PC-3 (cell line): ENCODE measurements around the gene PCNX3. TPM values are rescaled to one million over a fixed set of nuclear protein-coding genes. Genes with fewer than 3 reads are reported as not detected.

Experiments
- ATAC-seq: fragments of 200-7000 bp; cut with Tn5 transposase; 2 replicates; pipeline ENCODE4 v1.9.1; 2020; ENCODE audit warnings: mild to moderate bottlenecking, moderate library complexity
- BruUV-seq: library from RNA; stranded (reverse); fragments of 400-500 nt; replicated peaks from 2 replicates; lab custom pipeline; 2021; lab: Mats Ljungman, UMichigan
- CTCF ChIA-PET: fragments of 300-600 bp; sonication (Branson Sonifier 250); formaldehyde crosslinking; loops from one replicate; lab custom pipeline; 2022; ENCODE audit warnings: antibody characterized with exemption; lab: Charles Lee
- POLR2A ChIA-PET: fragments of 300-600 bp; sonication (Branson Sonifier 250); formaldehyde crosslinking; loops from one replicate; lab custom pipeline; 2022; ENCODE audit warnings: antibody characterized with exemption; ENCODE audit not compliant: unreplicated experiment; lab: Charles Lee
- DNase-seq: peaks from one replicate; pipeline ENCODE4 v3.0.0-alpha.2; 2015
- H2AFZ ChIP-seq: fragments of 300-600 bp; sonication (generic); 2 replicates; pipeline ENCODE4 v1.6.0; 2016; ENCODE audit warnings: antibody characterized with exemption, low read length
- H3F3A ChIP-seq: fragments of 300-600 bp; sonication (generic); one replicate; pipeline ENCODE4 v1.6.0; 2017; ENCODE audit warnings: antibody characterized with exemption, low read length, control low read depth, mild to moderate bottlenecking; ENCODE audit not compliant: unreplicated experiment
- H3K27ac ChIP-seq: fragments of 300-600 bp; sonication (generic); 2 replicates; pipeline ENCODE4 v1.5.1; 2016; ENCODE audit warnings: mild to moderate bottlenecking, low read length
- H3K27me3 ChIP-seq: fragments of 300-600 bp; sonication (generic); 2 replicates; pipeline ENCODE4 v1.6.1; 2016; ENCODE audit warnings: low read length, mixed read lengths
- H3K36me3 ChIP-seq: fragments of 300-600 bp; sonication (generic); 2 replicates; pipeline ENCODE4 v1.6.1; 2016; ENCODE audit warnings: low read depth, mixed run types, low read length, mixed read lengths
- H3K4me1 ChIP-seq: fragments of 300-600 bp; sonication (generic); 2 replicates; pipeline ENCODE4 v1.5.1; 2016; ENCODE audit warnings: low read length; ENCODE audit not compliant: insufficient read depth
- H3K4me2 ChIP-seq: fragments of 300-600 bp; sonication (generic); 2 replicates; pipeline ENCODE4 v1.6.0; 2016; ENCODE audit warnings: low read length
- H3K4me3 ChIP-seq: fragments of 300-600 bp; sonication (generic); 2 replicates; pipeline ENCODE4 v1.5.1; 2016; ENCODE audit warnings: mild to moderate bottlenecking, low read length, mixed read lengths
- H3K79me2 ChIP-seq: fragments of 300-600 bp; sonication (generic); 2 replicates; pipeline ENCODE4 v1.6.1; 2017; ENCODE audit warnings: low read length, mixed read lengths
- H3K9ac ChIP-seq: fragments of 300-600 bp; sonication (generic); 2 replicates; pipeline ENCODE4 v1.6.0; 2016; ENCODE audit warnings: mild to moderate bottlenecking, low read length
- H3K9me2 ChIP-seq: fragments of 300-600 bp; sonication (generic); replicated peaks from 2 replicates; pipeline ENCODE4 v1.6.1; 2016; ENCODE audit warnings: mixed run types, low read length, mixed read lengths
- H3K9me3 ChIP-seq: fragments of 300-600 bp; sonication (generic); 2 replicates; pipeline ENCODE4 v1.6.1; 2016; ENCODE audit warnings: low read length, mixed read lengths
- H4K20me1 ChIP-seq: fragments of 300-600 bp; sonication (generic); 2 replicates; pipeline ENCODE4 v1.6.1; 2016; ENCODE audit warnings: low read length, mixed read lengths
- CTCF ChIP-seq: fragments of 300-600 bp; sonication (generic); conservative IDR thresholded peaks from 2 replicates; pipeline ENCODE4 v1.5.1; 2017; ENCODE audit warnings: antibody characterized with exemption, low read depth, mild to moderate bottlenecking, low read length
- EZH2 ChIP-seq: fragments of 300-600 bp; sonication (generic); IDR thresholded peaks from one replicate; pipeline ENCODE4 v1.6.1; 2017; ENCODE audit warnings: antibody characterized with exemption, mild to moderate bottlenecking, low read length; ENCODE audit not compliant: unreplicated experiment
- EZH2phosphoT487 ChIP-seq: fragments of 300-600 bp; sonication (generic); IDR thresholded peaks from 2 replicates; pipeline ENCODE4 v1.6.1; 2018; ENCODE audit warnings: mild to moderate bottlenecking, antibody characterized with exemption, low read length, borderline replicate concordance
- intact Hi-C: fragments of 100-400 bp; cut with micrococcal nuclease; formaldehyde crosslinking; loops from 2 replicates; pipeline ENCODE4 v1.9.0; 2023
- total RNA-seq: library from RNA; depleted of rRNA; stranded (reverse); fragments of >200 nt; gene quantifications from 2 replicates; pipeline ENCODE4 v1.2.3, GENCODE V29; 2014

The PCNX3 gene
- total RNA-seq, 1 experiment from 2014 or later: 53.6 TPM

GRCh38 chr11:65592858-65593517 lies 22.6 kb upstream of the PCNX3 start:
- TF ChIP-seq CTCF (no peak), EZH2 (no peak), EZH2phosphoT487 (no peak)
- ChIA-PET CTCF (interaction anchor here (1.0 kb wide), 2 partner anchors 16 to 51 kb away, joined by 3 to 4 read pairs; no protein-coding TSS in a partner anchor), POLR2A (interaction anchor here (1.0 kb wide), 1 partner anchor 22 kb away, joined by 5 read pairs; the partner anchor contains the start of gene PCNX3)
- no peaks in the 10 kb centered on the region for H3K9me3 ChIP-seq
- H3K9me2 ChIP-seq: no peaks in the 10 kb centered on the region
- H2AFZ ChIP-seq: no peak overlapping the region
- intact Hi-C loops: no loop called here
- H4K20me1 ChIP-seq: no peaks in the 10 kb centered on the region
- H3K4me3 ChIP-seq: no peak overlapping the region
- no peak overlapping the region for H3K27ac ChIP-seq
- no peaks in the 10 kb centered on the region for H3K79me2 ChIP-seq
- ATAC-seq (no peak), DNase-seq (no peak)
- H3K9ac ChIP-seq: no peak overlapping the region
- H3K4me2 ChIP-seq: no peak overlapping the region
- no peaks in the 10 kb centered on the region for H3K27me3 ChIP-seq
- H3K36me3 ChIP-seq: peaks cover 2% of the 10 kb centered on the region; the same call in 1 of the 2 replicates
- no TSS peak for BruUV-seq
- H3F3A ChIP-seq: no peaks in the 10 kb centered on the region
- H3K4me1 ChIP-seq: no peaks in the 10 kb centered on the region

- H3F3A ChIP-seq: no peaks in the 10 kb centered on the region
- H3K9me3 ChIP-seq: no peaks in the 10 kb centered on the region
- H3K79me2 ChIP-seq: no peaks in the 10 kb centered on the region
- no peak overlapping the region for H3K27ac ChIP-seq
- DNase-seq: peak; percentile 39
- peaks cover 10% of the 10 kb centered on the region; the same call in 1 of the 2 replicates for H3K36me3 ChIP-seq
- TF ChIP-seq CTCF (peak; percentile 91), EZH2 (no peak)
- H3K4me2 ChIP-seq: no peak overlapping the region
- no peaks in the 10 kb centered on the region for H3K9me2 ChIP-seq
- no peak overlapping the region for H3K9ac ChIP-seq
- H3K4me1 ChIP-seq: no peaks in the 10 kb centered on the region
- no peak overlapping the region for H2AFZ ChIP-seq
- no TSS peak for BruUV-seq
- ATAC-seq: peak; percentile 46
- H3K27me3 ChIP-seq: no peaks in the 10 kb centered on the region
- ChIA-PET CTCF (interaction anchor here (0.7 to 1.0 kb wide), 3 partner anchors 17 to 52 kb away, joined by 3 to 4 read pairs (median 3); partner anchors contain the start of gene PCNX3), POLR2A (interaction anchor here (1.0 kb wide), 1 partner anchor 21 kb away, joined by 5 read pairs; the partner anchor contains the start of gene PCNX3)
- no peak overlapping the region for H3K4me3 ChIP-seq
- intact Hi-C loops: no loop called here
- H4K20me1 ChIP-seq: no peaks in the 10 kb centered on the region
Observed at GRCh38 chr11:65593518-65594414, 21.8 kb upstream of the PCNX3 start.
